CMK (cell line): ENCODE measurements around the gene BTBD1.

ENCODE experiments used
- DNase-seq: peaks from one replicate; pipeline ENCODE4 v3.0.0-alpha.2; 2010; ENCODE audit warnings: low read depth

BTBD1 gene

GRCh38 chr15:82993144-82993543 lies 73.9 kb downstream of the BTBD1 start:
- DNase-seq = no peak

- DNase-seq = no peak
Observed at GRCh38 chr15:82992436-82992998, 74.5 kb downstream of the BTBD1 start.

- DNase-seq = no peak
Observed at GRCh38 chr15:82986442-82986780, 80.6 kb downstream of the BTBD1 start.

- DNase-seq = peak; percentile 96
Observed at GRCh38 chr15:82985688-82986441, 81.2 kb downstream of the BTBD1 start, which contains the start of gene RAMAC. Gene RAMAC (plus strand): TSS chr15:82986210. CDS start chr15:82989019, 2,809 bp downstream.

- DNase-seq = no peak
Observed at GRCh38 chr15:82980981-82981380, 86.1 kb downstream of the BTBD1 start.

- no peak for DNase-seq
Observed at GRCh38 chr15:82979726-82980125, 87.3 kb downstream of the BTBD1 start.

GRCh38 chr15:82978438-82978837 lies 88.6 kb downstream of the BTBD1 start:
- DNase-seq = no peak

- DNase-seq = no peak
Observed at GRCh38 chr15:82977076-82977475, 90.0 kb downstream of the BTBD1 start.

- no peak for DNase-seq
Observed at GRCh38 chr15:82972990-82973389, 94.1 kb downstream of the BTBD1 start.

GRCh38 chr15:82971218-82971984 lies 95.7 kb downstream of the BTBD1 start:
- no peak for DNase-seq

GRCh38 chr15:82970696-82971095 lies 96.4 kb downstream of the BTBD1 start:
- DNase-seq = no peak

GRCh38 chr15:82970078-82970686 lies 96.9 kb downstream of the BTBD1 start:
- no peak for DNase-seq

- DNase-seq = no peak
Observed at GRCh38 chr15:82969353-82969752, 97.7 kb downstream of the BTBD1 start.

GRCh38 chr15:82968066-82968465 lies 99.0 kb downstream of the BTBD1 start:
- no peak for DNase-seq

GRCh38 chr15:82966671-82967071 lies 100.4 kb downstream of the BTBD1 start:
- DNase-seq = no peak
